Caco-2 (cell line): ENCODE data around the gene TASOR2. TPM values are rescaled to one million over a fixed set of nuclear protein-coding genes. Genes with fewer than 3 reads are reported as not detected.

Experiments used
- BruUV-seq: library from RNA; stranded (reverse); fragments of 400-500 nt; replicated peaks from 2 replicates; lab custom pipeline; 2021; lab: Mats Ljungman, UMichigan
- CTCF ChIA-PET: fragments of 300-600 bp; sonication (Branson Sonifier 250); formaldehyde crosslinking; loops from one replicate; lab custom pipeline; 2022; ENCODE audit warnings: antibody characterized with exemption; lab: Charles Lee
- POLR2A ChIA-PET: fragments of 300-600 bp; sonication (Branson Sonifier 250); formaldehyde crosslinking; loops from one replicate; lab custom pipeline; 2022; ENCODE audit warnings: antibody characterized with exemption; lab: Charles Lee
- DNase-seq, 2 experiments: peaks; one replicate each; pipeline versions ENCODE4 v3.0.0 to v3.0.0-alpha.2; 2020 to 2022
- H3K27me3 ChIP-seq: replicated peaks from 2 replicates; pipeline ENCODE4 v1.6.0; 2011; ENCODE audit warnings: low read length; ENCODE audit not compliant: control insufficient read depth, insufficient read depth
- H3K36me3 ChIP-seq: 2 replicates; pipeline ENCODE4 v1.5.1; 2011; ENCODE audit warnings: low read length; ENCODE audit not compliant: control insufficient read depth, insufficient read depth
- H3K4me1 ChIP-seq: fragments of 250-450 bp; sonication (Bioruptor Pico); 2 replicates; pipeline ENCODE4 v1.5.1; 2020; ENCODE audit warnings: mild to moderate bottlenecking
- H3K4me3 ChIP-seq: 2 replicates; pipeline ENCODE4 v1.5.1; 2011; ENCODE audit warnings: low read depth, mild to moderate bottlenecking, control low read depth, low read length
- H3K9me3 ChIP-seq: fragments of 250-450 bp; sonication (Bioruptor Pico); 2 replicates; pipeline ENCODE4 v1.5.1; 2020; ENCODE audit warnings: mild to moderate bottlenecking, moderate library complexity
- H3K27ac Mint-ChIP-seq: one replicate; pipeline ENCODE4 v1.8.0; 2022; ENCODE audit warnings: mixed read lengths; ENCODE audit not compliant: unreplicated experiment
- H3K27me3 Mint-ChIP-seq: one replicate; pipeline ENCODE4 v1.8.0; 2022; ENCODE audit warnings: mixed read lengths; ENCODE audit not compliant: insufficient read depth, unreplicated experiment
- H3K36me3 Mint-ChIP-seq: one replicate; pipeline ENCODE4 v1.8.0; 2022; ENCODE audit warnings: mild to moderate bottlenecking, mixed read lengths; ENCODE audit not compliant: insufficient read depth, unreplicated experiment
- H3K4me1 Mint-ChIP-seq: one replicate; pipeline ENCODE4 v1.8.0; 2022; ENCODE audit warnings: low read depth, mixed read lengths; ENCODE audit not compliant: unreplicated experiment
- H3K4me3 Mint-ChIP-seq: one replicate; pipeline ENCODE4 v1.8.0; 2022; ENCODE audit warnings: mild to moderate bottlenecking, moderate library complexity, mixed read lengths; ENCODE audit not compliant: unreplicated experiment
- H3K9me3 Mint-ChIP-seq: one replicate; pipeline ENCODE4 v1.8.0; 2022; ENCODE audit warnings: mixed read lengths; ENCODE audit not compliant: unreplicated experiment
- CTCF ChIP-seq, 2 experiments: fragments of 200-600 bp in 1 of 2; IDR thresholded peaks; 1 replicate in 1 of 2; 2 replicates in 1 of 2; pipeline versions ENCODE4 v1.5.1 to v1.8.0; 2011 to 2022; ENCODE audit warnings: antibody characterized with exemption in 1 of 2, control low read depth in 1 of 2, inconsistent platforms in 1 of 2, low read depth in 1 of 2, low read length in 1 of 2, mild to moderate bottlenecking in 1 of 2, moderate library complexity in 1 of 2; ENCODE audit not compliant: insufficient read depth in 1 of 2, severe bottlenecking in 1 of 2, unreplicated experiment in 1 of 2
- intact Hi-C: fragments of 100-400 bp; cut with micrococcal nuclease; formaldehyde crosslinking; loops from one replicate; pipeline ENCODE4 v1.10.0; 2022; ENCODE audit not compliant: unreplicated experiment
- total RNA-seq: library from RNA; stranded (reverse); gene quantifications from 2 replicates; pipeline ENCODE4 v1.2.3, GENCODE V29; 2022

Gene TASOR2
- total RNA-seq, 1 experiment from 2014 or later: 102 TPM

- peaks cover 19% of the 10 kb centered on the region for H3K4me1 Mint-ChIP-seq
- peak overlapping the region; percentile 65 for H3K27ac Mint-ChIP-seq
- intact Hi-C loops: no loop called here
- H3K36me3 Mint-ChIP-seq: no peaks in the 10 kb centered on the region
- no peak overlapping the region for H3K4me3 Mint-ChIP-seq
- H3K4me1 ChIP-seq: peaks cover 16% of the 10 kb centered on the region
- ChIA-PET POLR2A (interaction anchor here (0.7 kb wide), 1 partner anchor 213 kb away, joined by 3 read pairs; no protein-coding TSS in a partner anchor), CTCF (interaction anchor here (1.1 kb wide), 1 partner anchor 29 kb away, joined by 7 read pairs; no protein-coding TSS in a partner anchor)
- H3K9me3 Mint-ChIP-seq: no peaks in the 10 kb centered on the region
- H3K27me3 Mint-ChIP-seq: no peaks in the 10 kb centered on the region
- no peaks in the 10 kb centered on the region for H3K36me3 ChIP-seq
- peak in 1 of 2 experiments; percentile 26 for DNase-seq
- H3K4me3 ChIP-seq: no peak overlapping the region
- no peaks in the 10 kb centered on the region for H3K9me3 ChIP-seq
- no peaks in the 10 kb centered on the region for H3K27me3 ChIP-seq
- TF ChIP-seq CTCF (IDR thresholded peaks at IDR 0.05; ENCODE audit: insufficient read depth in 1 of 2, low read depth in 1 of 2, low read length in 1 of 2, severe bottlenecking in 1 of 2, unreplicated experiment in 1 of 2): no peak
- no TSS peak for BruUV-seq
Measured at GRCh38 chr10:5658871-5659618, 25.6 kb upstream of the TASOR2 start.

- no peak overlapping the region for H3K4me3 Mint-ChIP-seq
- no TSS peak for BruUV-seq
Measured at GRCh38 chr10:5659702-5660528, 24.7 kb upstream of the TASOR2 start.

More at GRCh38 chr10:5659702-5660528, 24.7 kb upstream of the TASOR2 start:
- H3K4me3 ChIP-seq: no peak overlapping the region
- no peaks in the 10 kb centered on the region for H3K9me3 Mint-ChIP-seq
- no peaks in the 10 kb centered on the region for H3K9me3 ChIP-seq
- DNase-seq: peak; percentile 56 to 78
- no peaks in the 10 kb centered on the region for H3K36me3 ChIP-seq
- ChIA-PET CTCF (interaction anchor here (1.1 kb wide), 1 partner anchor 30 kb away, joined by 7 read pairs; no protein-coding TSS in a partner anchor), POLR2A (interaction anchor here (0.5 to 1.0 kb wide), 4 partner anchors 25 to 214 kb away, joined by 3 to 9 read pairs (median 4); partner anchors contain the start of gene TASOR2)
- peak in 1 of 2 experiments; percentile 0 for TF ChIP-seq CTCF (IDR thresholded peaks at IDR 0.05; ENCODE audit: insufficient read depth in 1 of 2, low read depth in 1 of 2, low read length in 1 of 2, severe bottlenecking in 1 of 2, unreplicated experiment in 1 of 2)
- intact Hi-C loops: no loop called here
- H3K27ac Mint-ChIP-seq: peak overlapping the region; percentile 65
- H3K4me1 Mint-ChIP-seq: peaks cover 19% of the 10 kb centered on the region
- no peaks in the 10 kb centered on the region for H3K27me3 Mint-ChIP-seq
- no peaks in the 10 kb centered on the region for H3K27me3 ChIP-seq
- H3K4me1 ChIP-seq: peaks cover 17% of the 10 kb centered on the region
- no peaks in the 10 kb centered on the region for H3K36me3 Mint-ChIP-seq
